ENCODE measurements around the gene RHOT2.

- TF ChIP-seq CTCF (IDR thresholded peaks at IDR 0.05; ENCODE audit: insufficient read depth, low read depth, low read length): no peak
- TF ChIP-seq EZH2 (IDR thresholded peaks at IDR 0.05; ENCODE audit: insufficient read depth, low read length): no peak
Observed at GRCh38 chr16:678209-678857, 10.4 kb downstream of the RHOT2 start.
